ENCODE results near the gene ANKFY1.

Gene ANKFY1

GRCh38 chr17:4157618-4158333 lies 106.0 kb downstream of the ANKFY1 start:
- DNase-seq (ENCODE audit: extremely low read depth, low read depth): no peak
- TF ChIP-seq, protein P1, sequence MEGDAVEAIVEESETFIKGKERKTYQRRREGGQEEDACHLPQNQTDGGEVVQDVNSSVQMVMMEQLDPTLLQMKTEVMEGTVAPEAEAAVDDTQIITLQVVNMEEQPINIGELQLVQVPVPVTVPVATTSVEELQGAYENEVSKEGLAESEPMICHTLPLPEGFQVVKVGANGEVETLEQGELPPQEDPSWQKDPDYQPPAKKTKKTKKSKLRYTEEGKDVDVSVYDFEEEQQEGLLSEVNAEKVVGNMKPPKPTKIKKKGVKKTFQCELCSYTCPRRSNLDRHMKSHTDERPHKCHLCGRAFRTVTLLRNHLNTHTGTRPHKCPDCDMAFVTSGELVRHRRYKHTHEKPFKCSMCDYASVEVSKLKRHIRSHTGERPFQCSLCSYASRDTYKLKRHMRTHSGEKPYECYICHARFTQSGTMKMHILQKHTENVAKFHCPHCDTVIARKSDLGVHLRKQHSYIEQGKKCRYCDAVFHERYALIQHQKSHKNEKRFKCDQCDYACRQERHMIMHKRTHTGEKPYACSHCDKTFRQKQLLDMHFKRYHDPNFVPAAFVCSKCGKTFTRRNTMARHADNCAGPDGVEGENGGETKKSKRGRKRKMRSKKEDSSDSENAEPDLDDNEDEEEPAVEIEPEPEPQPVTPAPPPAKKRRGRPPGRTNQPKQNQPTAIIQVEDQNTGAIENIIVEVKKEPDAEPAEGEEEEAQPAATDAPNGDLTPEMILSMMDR (IDR thresholded peaks at IDR 0.05; ENCODE audit: low read depth, low read length): no peak

GRCh38 chr17:4156750-4157381 lies 106.9 kb downstream of the ANKFY1 start:
- DNase-seq (ENCODE audit: extremely low read depth, low read depth): no peak

DNA sequence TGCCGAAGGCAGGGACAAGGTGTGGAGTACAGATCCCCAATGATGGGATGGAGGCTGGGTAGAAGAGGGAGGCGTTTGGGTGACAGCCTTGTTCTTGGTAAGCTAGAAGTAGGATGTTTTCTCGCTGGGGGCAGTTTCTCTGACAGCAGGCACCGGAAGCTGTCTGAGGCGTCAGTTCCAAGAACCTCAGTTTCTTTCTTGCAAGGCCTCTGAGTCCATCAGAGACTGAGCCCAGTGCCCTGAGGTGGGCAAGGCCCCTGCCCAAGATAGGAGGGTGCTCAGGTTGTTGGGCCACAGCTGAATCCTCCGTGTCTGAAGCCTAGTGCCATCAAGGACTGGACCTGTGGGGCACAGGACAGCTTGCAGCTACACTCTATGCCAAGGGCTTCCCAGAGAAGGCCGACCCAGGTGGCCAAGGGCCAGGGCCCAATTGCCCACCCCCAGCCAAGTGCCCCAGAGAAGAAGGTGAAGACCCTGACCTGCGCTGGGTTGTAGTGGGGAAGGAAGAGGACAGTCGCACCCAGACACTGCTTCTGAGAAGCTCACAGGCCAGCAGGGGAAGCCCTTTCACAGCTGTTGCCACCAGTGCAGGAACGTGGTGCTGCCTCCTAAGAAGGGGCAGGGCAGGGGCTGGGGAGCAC lies 107.7 kb downstream of the ANKFY1 start:
- DNase-seq (ENCODE audit: extremely low read depth, low read depth): no peak
- TF ChIP-seq, protein P1 (IDR thresholded peaks at IDR 0.05; ENCODE audit: low read depth, low read length): no peak

More at GRCh38 chr17:4156750-4157381, 106.9 kb downstream of the ANKFY1 start:
- TF ChIP-seq, protein P1 (IDR thresholded peaks at IDR 0.05; ENCODE audit: low read depth, low read length): no peak

DNA sequence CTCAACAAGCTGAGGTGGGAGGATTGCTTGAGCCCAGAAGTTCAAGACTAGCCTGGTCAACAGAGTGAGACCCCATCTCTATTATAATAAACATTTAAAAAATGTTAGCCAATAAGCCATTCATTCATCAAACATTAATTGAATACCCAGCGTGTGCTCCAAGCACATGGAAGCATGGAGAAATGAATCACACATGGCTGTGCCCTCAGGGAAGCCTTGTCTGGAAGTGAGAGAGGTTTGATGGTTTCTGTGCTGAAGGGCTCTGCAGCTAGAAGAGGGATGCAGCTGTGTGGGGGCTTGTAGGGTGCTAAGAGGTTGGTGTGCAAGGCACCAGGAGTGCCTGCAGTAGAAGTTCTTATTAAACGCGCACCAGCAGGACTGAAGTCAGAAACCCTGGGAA lies 109.6 kb downstream of the ANKFY1 start:
- no peak for DNase-seq (ENCODE audit: extremely low read depth, low read depth)
- TF ChIP-seq, protein P1 (IDR thresholded peaks at IDR 0.05; ENCODE audit: low read depth, low read length): no peak

DNA sequence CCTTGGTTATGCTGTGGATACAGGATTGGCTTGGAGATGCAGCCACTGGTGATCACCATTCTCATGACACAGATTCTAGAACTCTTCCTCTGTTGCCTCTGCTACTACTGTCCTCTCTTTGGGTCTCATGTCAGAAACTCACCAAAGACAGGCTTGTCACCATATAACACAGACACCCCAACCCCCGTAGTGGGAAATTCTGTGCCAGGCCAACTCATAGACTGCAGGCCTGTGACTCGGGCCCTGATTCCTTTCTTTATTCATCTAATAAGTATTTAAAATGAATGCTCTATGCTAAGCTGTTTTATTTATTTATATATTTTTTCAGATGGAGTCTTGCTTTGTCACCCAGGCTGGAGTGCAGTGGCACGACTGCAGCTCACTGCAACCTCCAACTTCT lies 111.3 kb downstream of the ANKFY1 start:
- DNase-seq (ENCODE audit: extremely low read depth, low read depth): no peak
- TF ChIP-seq, protein P1 (IDR thresholded peaks at IDR 0.05; ENCODE audit: low read depth, low read length): no peak

DNA sequence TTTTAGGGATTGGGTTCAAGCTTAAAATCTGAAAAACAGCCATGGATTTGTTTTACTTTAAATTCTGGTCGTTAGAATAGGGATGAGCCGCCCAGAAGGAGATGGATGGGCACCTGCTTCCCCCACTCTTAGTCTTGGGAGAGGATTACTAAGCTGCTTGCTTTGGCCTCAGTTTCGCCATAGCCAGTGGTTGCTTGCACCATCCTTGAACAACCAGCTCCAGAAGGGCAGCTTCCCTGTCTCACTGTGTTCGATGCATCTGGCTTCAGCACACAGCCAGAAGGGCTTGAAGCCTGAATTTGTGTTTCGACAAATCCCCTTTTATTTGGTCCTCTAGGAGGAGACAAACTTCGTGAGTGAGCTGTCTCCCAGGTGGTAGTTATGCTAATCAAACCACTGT lies 113.7 kb downstream of the ANKFY1 start:
- TF ChIP-seq, protein P1 (IDR thresholded peaks at IDR 0.05; ENCODE audit: low read depth, low read length): no peak
- DNase-seq (ENCODE audit: extremely low read depth, low read depth): no peak

Data from AG09319 (cell line).